HepG2 (cell line): ENCODE data around the gene GTPBP6. TPM values are rescaled to one million over a fixed set of nuclear protein-coding genes. Genes with fewer than 3 reads are reported as not detected.

ENCODE experiments used
- ATF2 ChIP-seq: sonication (generic); formaldehyde crosslinking; IDR thresholded peaks from 2 replicates; pipeline ENCODE4 v1.4.0; 2020; ENCODE audit warnings: missing genetic modification reagents
- CENPT ChIP-seq: sonication (generic); formaldehyde crosslinking; IDR thresholded peaks from 2 replicates; pipeline ENCODE4 v1.8.0; 2022; ENCODE audit warnings: low read depth, mild to moderate bottlenecking, moderate library complexity, missing genetic modification reagents
- CREB3 ChIP-seq: sonication (generic); formaldehyde crosslinking; IDR thresholded peaks from 2 replicates; pipeline ENCODE4 v1.5.0; 2020; ENCODE audit warnings: missing genetic modification reagents
- DPF2 ChIP-seq: sonication (generic); formaldehyde crosslinking; IDR thresholded peaks from 2 replicates; pipeline ENCODE4 v1.4.0; 2020; ENCODE audit warnings: mild to moderate bottlenecking, low read depth, missing genetic modification reagents, borderline replicate concordance
- ETV5 ChIP-seq: IDR thresholded peaks from 2 replicates; pipeline ENCODE4 v1.6.1; 2018; ENCODE audit warnings: missing biosample characterization, missing genetic modification reagents, inconsistent platforms, borderline replicate concordance
- FOXA1 ChIP-seq, 2 experiments: fragments of 450-650 bp in 1 of 2; sonication (generic) in 1 of 2; formaldehyde crosslinking in 1 of 2; IDR thresholded peaks; 2 replicates each; pipeline versions ENCODE4 v1.4.0 to v1.6.1; 2016 to 2020; ENCODE audit warnings: missing genetic modification reagents in 1 of 2
- KLF13 ChIP-seq: sonication (generic); formaldehyde crosslinking; IDR thresholded peaks from 2 replicates; pipeline ENCODE4 v1.4.0; 2020; ENCODE audit warnings: mild to moderate bottlenecking, missing genetic modification reagents
- MAFG ChIP-seq: sonication (generic); formaldehyde crosslinking; IDR thresholded peaks from 2 replicates; pipeline ENCODE4 v1.5.1; 2020; ENCODE audit warnings: mild to moderate bottlenecking, missing genetic modification reagents
- MEF2D ChIP-seq: sonication (generic); formaldehyde crosslinking; IDR thresholded peaks from 2 replicates; pipeline ENCODE4 v1.5.1; 2020; ENCODE audit warnings: mild to moderate bottlenecking, missing genetic modification reagents
- NCOA5 ChIP-seq: sonication (generic); formaldehyde crosslinking; IDR thresholded peaks from 2 replicates; pipeline ENCODE4 v1.4.0; 2020; ENCODE audit warnings: missing genetic modification reagents
- NR2F2 ChIP-seq: IDR thresholded peaks from 2 replicates; pipeline ENCODE4 v1.6.1; 2012; ENCODE audit warnings: low read depth, inconsistent platforms, borderline replicate concordance
- RARA ChIP-seq: IDR thresholded peaks from 2 replicates; pipeline ENCODE4 v1.6.1; 2016; ENCODE audit warnings: missing genetic modification reagents, missing compliant biosample characterization
- RELA ChIP-seq: sonication (generic); formaldehyde crosslinking; IDR thresholded peaks from 2 replicates; pipeline ENCODE4 v1.4.0; 2020; ENCODE audit warnings: missing genetic modification reagents
- TAF1 ChIP-seq: sonication (generic); formaldehyde crosslinking; IDR thresholded peaks from 2 replicates; pipeline ENCODE4 v1.4.0; 2020; ENCODE audit warnings: missing genetic modification reagents
- ZBTB14 ChIP-seq: sonication (generic); formaldehyde crosslinking; IDR thresholded peaks from 2 replicates; pipeline ENCODE4 v1.4.0; 2020; ENCODE audit warnings: missing genetic modification reagents
- ZFYVE20 ChIP-seq: sonication (generic); formaldehyde crosslinking; IDR thresholded peaks from 2 replicates; pipeline ENCODE4 v1.8.0; 2023; ENCODE audit warnings: low read depth, mild to moderate bottlenecking, moderate library complexity, missing genetic modification reagents, borderline replicate concordance
- ZNF274 ChIP-seq: sonication (generic); formaldehyde crosslinking; IDR thresholded peaks from 2 replicates; pipeline ENCODE4 v1.5.1; 2020; ENCODE audit warnings: mild to moderate bottlenecking, missing genetic modification reagents
- polyA plus RNA-seq, 8 experiments: library from polyadenylated mRNA; depleted of rRNA in 3 of 8; stranded (reverse) in 7 of 8; unstranded in 1 of 8; fragments of >200 nt; fragmentation: Illumina TruSeq in 4 of 8; extraction: Trizol in 4 of 8; gene quantifications; 2 replicates each; pipeline versions ENCODE4 v1.2.1 to v1.2.3, GENCODE V29; 2011 to 2016; ENCODE audit warnings: low read depth in 4 of 8, missing spikeins in 1 of 8, mixed read lengths in 1 of 8; ENCODE audit not compliant: insufficient read depth in 1 of 8
- total RNA-seq, 5 experiments: library from RNA; depleted of rRNA; stranded (reverse); fragments of >200 nt; fragmentation: Illumina TruSeq; extraction: Trizol; gene quantifications; 2 replicates each; pipeline ENCODE4 v1.2.3, GENCODE V29; 2016; ENCODE audit warnings: low read depth in 1 of 5
- TF ChIP-seq, protein P1 (sequence below), 2 experiments: sonication (generic) in 1 of 2; formaldehyde crosslinking in 1 of 2; IDR thresholded peaks; 2 replicates each; pipeline versions ENCODE4 v1.4.0 to v1.6.1; 2018 to 2020; ENCODE audit warnings: missing genetic modification reagents in 2 of 2, borderline replicate concordance in 1 of 2, low read depth in 1 of 2, mild to moderate bottlenecking in 1 of 2, missing biosample characterization in 1 of 2

Gene GTPBP6
- total and polyA plus RNA-seq, 2 of the 13 experiments (the other 11 are each of a cell fraction or from before 2014, with no cell fraction given) = 20.2 to 39.6 TPM

DNA sequence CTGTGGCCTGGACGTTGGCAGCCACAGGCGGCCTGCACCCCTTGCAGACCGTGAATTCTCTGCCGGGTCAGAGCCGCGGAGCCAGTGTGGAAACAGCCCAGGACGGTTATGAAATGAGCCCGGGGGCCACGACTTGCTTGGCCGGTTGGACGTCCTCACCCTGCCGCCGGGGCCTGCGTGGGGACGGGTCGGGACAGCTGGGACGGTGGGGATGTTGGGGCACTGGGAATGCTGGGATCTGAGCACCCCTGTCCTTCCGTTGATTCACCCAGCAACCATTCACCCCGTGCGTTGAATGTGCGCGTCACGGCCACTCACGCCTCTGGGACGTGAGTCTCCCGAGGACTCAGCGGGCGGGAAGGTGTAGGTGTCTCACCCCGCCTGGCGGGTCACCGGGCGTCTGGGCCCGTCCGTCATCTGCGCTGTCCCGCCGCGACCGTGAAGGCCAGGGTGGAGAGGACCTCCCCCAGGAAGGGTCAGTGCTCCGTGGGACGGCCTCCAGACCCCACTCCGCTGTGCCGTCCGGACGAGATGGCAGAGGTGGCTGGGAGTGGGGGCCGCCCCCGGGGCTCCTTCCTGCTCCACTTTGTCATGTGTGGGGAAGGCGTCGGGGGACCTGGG lies 41.9 kb downstream of the GTPBP6 start (continued):
- TF ChIP-seq ZBTB14 = no peak
- TF ChIP-seq FOXA1 (IDR thresholded peaks at IDR 0.05) = no peak
- TF ChIP-seq FOXA1 (CRISPR knock-in tag; IDR thresholded peaks at IDR 0.05) = no peak
- no peak for TF ChIP-seq ZFYVE20 (CRISPR knock-in tag)
- TF ChIP-seq KLF13 (CRISPR knock-in tag) = no peak
- no peak for TF ChIP-seq NR2F2
- TF ChIP-seq, protein P1, sequence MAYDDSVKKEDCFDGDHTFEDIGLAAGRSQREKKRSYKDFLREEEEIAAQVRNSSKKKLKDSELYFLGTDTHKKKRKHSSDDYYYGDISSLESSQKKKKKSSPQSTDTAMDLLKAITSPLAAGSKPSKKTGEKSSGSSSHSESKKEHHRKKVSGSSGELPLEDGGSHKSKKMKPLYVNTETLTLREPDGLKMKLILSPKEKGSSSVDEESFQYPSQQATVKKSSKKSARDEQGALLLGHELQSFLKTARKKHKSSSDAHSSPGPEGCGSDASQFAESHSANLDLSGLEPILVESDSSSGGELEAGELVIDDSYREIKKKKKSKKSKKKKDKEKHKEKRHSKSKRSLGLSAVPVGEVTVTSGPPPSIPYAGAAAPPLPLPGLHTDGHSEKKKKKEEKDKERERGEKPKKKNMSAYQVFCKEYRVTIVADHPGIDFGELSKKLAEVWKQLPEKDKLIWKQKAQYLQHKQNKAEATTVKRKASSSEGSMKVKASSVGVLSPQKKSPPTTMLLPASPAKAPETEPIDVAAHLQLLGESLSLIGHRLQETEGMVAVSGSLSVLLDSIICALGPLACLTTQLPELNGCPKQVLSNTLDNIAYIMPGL (CRISPR knock-in tag; IDR thresholded peaks at IDR 0.05; ENCODE audit: borderline replicate concordance in 1 of 2, low read depth in 1 of 2) = no peak; a peak in 1 of 4 replicates
- TF ChIP-seq NCOA5 (CRISPR knock-in tag) = no peak
- TF ChIP-seq DPF2 = no peak
- no peak for TF ChIP-seq TAF1 (CRISPR knock-in tag)
- no peak for TF ChIP-seq RARA (CRISPR knock-in tag)
- no peak for TF ChIP-seq RELA
- no peak for TF ChIP-seq ZNF274
- no peak for TF ChIP-seq CENPT (CRISPR knock-in tag)
- no peak for TF ChIP-seq MEF2D (CRISPR knock-in tag)
- TF ChIP-seq ATF2 (CRISPR knock-in tag) = no peak
- no peak for TF ChIP-seq MAFG (CRISPR knock-in tag)
- no peak for TF ChIP-seq CREB3 (CRISPR knock-in tag)
- TF ChIP-seq ETV5 (CRISPR knock-in tag) = no peak
